ENCODE data around the gene PIGU.

Gene PIGU

GRCh38 chr20:34582911-34583310, 94.0 kb downstream of the PIGU start:
- H3K9me3 Mint-ChIP-seq, result no peaks in the 10 kb centered on the region

GRCh38 chr20:34582221-34582620, 94.7 kb downstream of the PIGU start:
- Mint-ChIP-seq H3K27me3 (no peaks in the 10 kb centered on the region), H3K4me1 (peaks cover 27% of the 10 kb centered on the region), H3K27ac (peak overlapping the region; percentile 91 to 92), H3K4me3 (peak overlapping the region in 1 of 2 donors; percentile 19), H3K9me3 (no peaks in the 10 kb centered on the region)
- DNase-seq, result no peak
- no peak for ATAC-seq

More at GRCh38 chr20:34582911-34583310, 94.0 kb downstream of the PIGU start:
- DNase-seq (no peak), ATAC-seq (no peak)
- Mint-ChIP-seq H3K4me1 (peaks cover 27% of the 10 kb centered on the region), H3K27ac (no peak overlapping the region), H3K27me3 (no peaks in the 10 kb centered on the region), H3K4me3 (no peak overlapping the region)

GRCh38 chr20:34581341-34582184, 95.3 kb downstream of the PIGU start:
- Mint-ChIP-seq H3K27ac (peak overlapping the region; percentile 91 to 92), H3K4me3 (peak overlapping the region in 1 of 2 donors; percentile 39), H3K27me3 (no peaks in the 10 kb centered on the region), H3K4me1 (peaks cover 27% of the 10 kb centered on the region), H3K9me3 (no peaks in the 10 kb centered on the region)
- DNase-seq (peak; percentile 24 to 78), ATAC-seq (peak; percentile 96)

GRCh38 chr20:34579979-34580940, 96.6 kb downstream of the PIGU start:
- Mint-ChIP-seq H3K4me3 (no peak overlapping the region), H3K9me3 (no peaks in the 10 kb centered on the region), H3K4me1 (peaks cover 27% of the 10 kb centered on the region), H3K27me3 (no peaks in the 10 kb centered on the region), H3K27ac (peak overlapping the region; percentile 65 to 92)
- ATAC-seq (peak; percentile 47), DNase-seq (peak in 1 of 2 donors; percentile 29)

GRCh38 chr20:34579191-34579978, 97.5 kb downstream of the PIGU start:
- ATAC-seq, result no peak

GRCh38 chr20:34578521-34578920, 98.4 kb downstream of the PIGU start:
- H3K27me3 Mint-ChIP-seq, result no peaks in the 10 kb centered on the region
- H3K9me3 Mint-ChIP-seq, result no peaks in the 10 kb centered on the region

More at GRCh38 chr20:34579191-34579978, 97.5 kb downstream of the PIGU start:
- no peak for DNase-seq
- Mint-ChIP-seq H3K27me3 (no peaks in the 10 kb centered on the region), H3K9me3 (no peaks in the 10 kb centered on the region), H3K27ac (peak overlapping the region in 1 of 2 donors; percentile 40), H3K4me1 (peaks cover 27% of the 10 kb centered on the region), H3K4me3 (no peak overlapping the region)

GRCh38 chr20:34578025-34578424, 98.9 kb downstream of the PIGU start:
- H3K9me3 Mint-ChIP-seq, result no peaks in the 10 kb centered on the region
- DNase-seq, result no peak
- H3K27ac Mint-ChIP-seq, result no peak overlapping the region
- H3K4me1 Mint-ChIP-seq, result peaks cover 27% of the 10 kb centered on the region
- H3K4me3 Mint-ChIP-seq, result no peak overlapping the region
- H3K27me3 Mint-ChIP-seq, result no peaks in the 10 kb centered on the region
- no peak for ATAC-seq

More at GRCh38 chr20:34578521-34578920, 98.4 kb downstream of the PIGU start:
- Mint-ChIP-seq H3K4me1 (peaks cover 27% of the 10 kb centered on the region), H3K27ac (no peak overlapping the region), H3K4me3 (no peak overlapping the region)
- DNase-seq (no peak), ATAC-seq (no peak)

GRCh38 chr20:34577061-34577460, 99.8 kb downstream of the PIGU start:
- no peak for DNase-seq
- no peak for ATAC-seq
- H3K4me3 Mint-ChIP-seq, result no peak overlapping the region
- H3K4me1 Mint-ChIP-seq, result peaks cover 21% of the 10 kb centered on the region
- no peak overlapping the region for H3K27ac Mint-ChIP-seq
- H3K27me3 Mint-ChIP-seq, result no peaks in the 10 kb centered on the region
- no peaks in the 10 kb centered on the region for H3K9me3 Mint-ChIP-seq

GRCh38 chr20:34575756-34576155, 101.1 kb downstream of the PIGU start:
- H3K27ac Mint-ChIP-seq, result peak overlapping the region in 1 of 2 donors; percentile 91
- H3K9me3 Mint-ChIP-seq, result no peaks in the 10 kb centered on the region
- H3K4me1 Mint-ChIP-seq, result peaks cover 20% of the 10 kb centered on the region
- DNase-seq, result no peak
- H3K4me3 Mint-ChIP-seq, result no peak overlapping the region
- ATAC-seq, result no peak
- H3K27me3 Mint-ChIP-seq, result no peaks in the 10 kb centered on the region

GRCh38 chr20:34575271-34575670, 101.6 kb downstream of the PIGU start:
- Mint-ChIP-seq H3K4me1 (peaks cover 18% of the 10 kb centered on the region), H3K4me3 (no peak overlapping the region), H3K9me3 (no peaks in the 10 kb centered on the region), H3K27ac (no peak overlapping the region), H3K27me3 (no peaks in the 10 kb centered on the region)
- DNase-seq (no peak), ATAC-seq (no peak)

- DNase-seq, result no peak
- ATAC-seq, result no peak
- H3K4me1 Mint-ChIP-seq, result peaks cover 14% of the 10 kb centered on the region
- peak overlapping the region; percentile 23 to 55 for H3K27ac Mint-ChIP-seq
- H3K27me3 Mint-ChIP-seq, result no peaks in the 10 kb centered on the region
- H3K4me3 Mint-ChIP-seq, result no peak overlapping the region
- H3K9me3 Mint-ChIP-seq, result no peaks in the 10 kb centered on the region
These were observed 102.0 kb downstream of the PIGU start for GRCh38 chr20:34574861-34575260.

GRCh38 chr20:34574426-34574825, 102.5 kb downstream of the PIGU start:
- Mint-ChIP-seq H3K27ac (peak overlapping the region; percentile 23 to 55), H3K9me3 (no peaks in the 10 kb centered on the region), H3K4me3 (no peak overlapping the region), H3K4me1 (peaks cover 12% of the 10 kb centered on the region), H3K27me3 (no peaks in the 10 kb centered on the region)
- ATAC-seq (no peak), DNase-seq (no peak)

GRCh38 chr20:34573541-34574300, 103.2 kb downstream of the PIGU start:
- Mint-ChIP-seq H3K27me3 (no peaks in the 10 kb centered on the region), H3K4me1 (peaks cover 12% of the 10 kb centered on the region), H3K9me3 (no peaks in the 10 kb centered on the region), H3K27ac (peak overlapping the region in 1 of 2 donors; percentile 65), H3K4me3 (no peak overlapping the region)
- ATAC-seq (no peak), DNase-seq (no peak)

GRCh38 chr20:34571753-34572152, 105.1 kb downstream of the PIGU start:
- peaks cover 12% of the 10 kb centered on the region for H3K4me1 Mint-ChIP-seq
- H3K4me3 Mint-ChIP-seq, result no peak overlapping the region
- no peaks in the 10 kb centered on the region for H3K9me3 Mint-ChIP-seq
- no peak for ATAC-seq
- DNase-seq, result no peak
- peak overlapping the region in 1 of 2 donors; percentile 81 for H3K27ac Mint-ChIP-seq
- no peaks in the 10 kb centered on the region for H3K27me3 Mint-ChIP-seq

All from stimulated activated naive CD8-positive, alpha-beta T cell treated with anti-CD3 and anti-CD28 coated beads, Interleukin-15, amount 100 ng/mL, for 72 hours (primary cell).